ENCODE measurements around the gene ADAMTS14. TPM values are rescaled to one million over a fixed set of nuclear protein-coding genes. Genes with fewer than 3 reads are reported as not detected.

Gene ADAMTS14
- polyA plus RNA-seq, 3 donors = 0.05 TPM; not detected in 2

DNA sequence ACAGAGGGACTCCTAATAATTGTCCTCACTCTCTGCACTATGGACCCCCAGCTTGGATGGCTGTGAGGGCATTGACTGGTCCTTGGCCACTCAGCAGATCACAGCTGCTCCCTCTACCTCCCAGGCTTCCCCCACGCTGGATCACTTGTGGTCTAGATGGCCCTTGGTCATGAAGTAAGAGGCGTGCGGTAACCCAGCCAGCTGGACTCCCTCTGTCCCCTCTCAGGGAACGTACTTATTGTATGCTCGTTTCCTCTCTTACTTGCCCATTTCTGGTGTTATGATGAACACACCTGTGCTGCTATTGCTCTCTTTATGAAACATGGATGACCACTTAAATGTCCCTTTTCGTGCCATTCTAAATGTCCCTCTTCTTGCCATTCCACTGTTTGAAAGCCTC lies 19.3 kb downstream of the ADAMTS14 start:
- no peaks in the 10 kb centered on the region for H3K4me1 Mint-ChIP-seq
- no peaks in the 10 kb centered on the region for H3K4me1 ChIP-seq (ENCODE audit: control insufficient read depth in 1 of 2, insufficient read depth in 2 of 2, low read length in 2 of 2)
- no peak for DNase-seq
- intact Hi-C loops (cut with micrococcal nuclease) = no loop called here
- H2AFZ ChIP-seq (ENCODE audit: insufficient read depth, low read depth, low read length, poor library complexity, severe bottlenecking) = no peak overlapping the region
- no peaks in the 10 kb centered on the region for H3K36me3 Mint-ChIP-seq
- H3K27ac Mint-ChIP-seq = no peak overlapping the region
- H3K27me3 ChIP-seq (ENCODE audit: control insufficient read depth in 2 of 2, insufficient read depth in 2 of 2, low read length in 2 of 2) = no peaks in the 10 kb centered on the region
- H3K36me3 ChIP-seq (replicated peaks in 1 of 2; ENCODE audit: control insufficient read depth in 1 of 2, insufficient read depth in 2 of 2, low read length in 2 of 2) = no peaks in the 10 kb centered on the region
- no peak overlapping the region for H3K4me2 ChIP-seq (replicated peaks; ENCODE audit: extremely low read depth, low read length, poor library complexity, severe bottlenecking)
- TF ChIP-seq, protein P1, sequence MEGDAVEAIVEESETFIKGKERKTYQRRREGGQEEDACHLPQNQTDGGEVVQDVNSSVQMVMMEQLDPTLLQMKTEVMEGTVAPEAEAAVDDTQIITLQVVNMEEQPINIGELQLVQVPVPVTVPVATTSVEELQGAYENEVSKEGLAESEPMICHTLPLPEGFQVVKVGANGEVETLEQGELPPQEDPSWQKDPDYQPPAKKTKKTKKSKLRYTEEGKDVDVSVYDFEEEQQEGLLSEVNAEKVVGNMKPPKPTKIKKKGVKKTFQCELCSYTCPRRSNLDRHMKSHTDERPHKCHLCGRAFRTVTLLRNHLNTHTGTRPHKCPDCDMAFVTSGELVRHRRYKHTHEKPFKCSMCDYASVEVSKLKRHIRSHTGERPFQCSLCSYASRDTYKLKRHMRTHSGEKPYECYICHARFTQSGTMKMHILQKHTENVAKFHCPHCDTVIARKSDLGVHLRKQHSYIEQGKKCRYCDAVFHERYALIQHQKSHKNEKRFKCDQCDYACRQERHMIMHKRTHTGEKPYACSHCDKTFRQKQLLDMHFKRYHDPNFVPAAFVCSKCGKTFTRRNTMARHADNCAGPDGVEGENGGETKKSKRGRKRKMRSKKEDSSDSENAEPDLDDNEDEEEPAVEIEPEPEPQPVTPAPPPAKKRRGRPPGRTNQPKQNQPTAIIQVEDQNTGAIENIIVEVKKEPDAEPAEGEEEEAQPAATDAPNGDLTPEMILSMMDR (IDR thresholded peaks at IDR 0.05) = no peak
- no peak overlapping the region for H3K27ac ChIP-seq (ENCODE audit: low read depth in 1 of 2, low read length in 2 of 2)
- no peak overlapping the region for H3K4me3 Mint-ChIP-seq
- no peak overlapping the region for H3K4me3 ChIP-seq (replicated peaks in 1 of 3; ENCODE audit: low read depth in 2 of 3, low read length in 3 of 3)
- WGBS (ENCODE audit: insufficient coverage) = 87% methylated on average over 5 of the region's 6 CpGs
- H3K9ac ChIP-seq (ENCODE audit: insufficient read depth, low read length, poor library complexity, severe bottlenecking) = no peak overlapping the region
- H3K9me3 ChIP-seq (replicated peaks in 1 of 2; ENCODE audit: control insufficient read depth in 1 of 2, insufficient read depth in 1 of 2, low read length in 2 of 2) = no peaks in the 10 kb centered on the region
- H3K9me3 Mint-ChIP-seq = no peaks in the 10 kb centered on the region
- H3K79me2 ChIP-seq (ENCODE audit: insufficient read depth, low read length) = no peaks in the 10 kb centered on the region
- no peaks in the 10 kb centered on the region for H4K20me1 ChIP-seq (ENCODE audit: insufficient read depth, low read length)
- peaks cover 0 to 1% (median 0%) of the 10 kb centered on the region in 3 donors for H3K27me3 Mint-ChIP-seq (ENCODE audit: low read depth in 3 of 3)

DNA sequence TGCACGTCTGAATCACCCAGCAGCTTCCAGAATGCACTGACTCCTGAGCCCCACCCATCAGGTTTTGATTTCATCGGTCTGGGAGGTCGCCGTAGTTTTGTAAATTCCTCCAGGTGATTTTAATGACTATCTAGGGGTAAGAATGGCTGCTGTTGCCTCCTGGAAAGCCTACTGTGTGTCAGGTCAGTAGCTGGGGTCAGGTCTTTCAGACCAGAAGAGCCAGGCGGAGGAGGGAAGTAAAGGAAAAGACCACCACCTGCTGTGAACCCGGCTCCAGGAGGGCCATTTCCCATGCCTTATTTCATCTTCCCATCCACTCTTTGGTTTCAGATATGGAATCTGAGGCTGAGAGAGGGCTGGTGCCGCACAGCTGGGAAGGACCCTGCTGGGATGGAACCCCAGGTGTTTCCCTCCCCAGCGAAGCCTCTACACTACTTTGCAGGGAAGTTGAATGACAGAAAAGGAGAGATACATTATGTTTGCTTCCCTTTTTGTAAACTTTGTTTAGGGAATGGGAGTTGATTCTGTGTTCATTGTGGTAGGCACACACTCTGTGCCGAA lies 19.8 kb downstream of the ADAMTS14 start:
- Histone ChIP-seq H3K4me3 (replicated peaks in 1 of 3; ENCODE audit: low read depth in 2 of 3, low read length in 3 of 3) (no peak overlapping the region), H3K79me2 (ENCODE audit: insufficient read depth, low read length) (no peaks in the 10 kb centered on the region), H4K20me1 (ENCODE audit: insufficient read depth, low read length) (no peaks in the 10 kb centered on the region), H3K4me1 (ENCODE audit: control insufficient read depth in 1 of 2, insufficient read depth in 2 of 2, low read length in 2 of 2) (no peaks in the 10 kb centered on the region), H3K4me2 (replicated peaks; ENCODE audit: extremely low read depth, low read length, poor library complexity, severe bottlenecking) (no peak overlapping the region), H2AFZ (ENCODE audit: insufficient read depth, low read depth, low read length, poor library complexity, severe bottlenecking) (no peak overlapping the region), H3K9ac (ENCODE audit: insufficient read depth, low read length, poor library complexity, severe bottlenecking) (no peak overlapping the region), H3K27me3 (ENCODE audit: control insufficient read depth in 2 of 2, insufficient read depth in 2 of 2, low read length in 2 of 2) (no peaks in the 10 kb centered on the region), H3K27ac (ENCODE audit: low read depth in 1 of 2, low read length in 2 of 2) (no peak overlapping the region), H3K36me3 (replicated peaks in 1 of 2; ENCODE audit: control insufficient read depth in 1 of 2, insufficient read depth in 2 of 2, low read length in 2 of 2) (no peaks in the 10 kb centered on the region), H3K9me3 (replicated peaks in 1 of 2; ENCODE audit: control insufficient read depth in 1 of 2, insufficient read depth in 1 of 2, low read length in 2 of 2) (no peaks in the 10 kb centered on the region)
- no peak overlapping the region for H3K27ac Mint-ChIP-seq
- no peak overlapping the region for H3K4me3 Mint-ChIP-seq
- no peak for DNase-seq
- H3K9me3 Mint-ChIP-seq = no peaks in the 10 kb centered on the region
- H3K27me3 Mint-ChIP-seq (ENCODE audit: low read depth in 3 of 3) = peaks cover 0 to 1% (median 0%) of the 10 kb centered on the region in 3 donors
- TF ChIP-seq, protein P1 (IDR thresholded peaks at IDR 0.05) = no peak
- no peaks in the 10 kb centered on the region for H3K4me1 Mint-ChIP-seq
- intact Hi-C loops (cut with micrococcal nuclease) = no loop called here
- WGBS (ENCODE audit: insufficient coverage) = 60% methylated on average over 1 of the region's 9 CpGs
- no peaks in the 10 kb centered on the region for H3K36me3 Mint-ChIP-seq
